ENCODE data around the gene FDX1. TPM values are rescaled to one million over a fixed set of nuclear protein-coding genes. Genes with fewer than 3 reads are reported as not detected.
A peak's percentile ranks its signal among the peaks of the same experiment; 100 is the strongest.

FDX1 gene
- total and polyA plus RNA-seq, 2 donors: 8.5 to 13.7 TPM

DNA sequence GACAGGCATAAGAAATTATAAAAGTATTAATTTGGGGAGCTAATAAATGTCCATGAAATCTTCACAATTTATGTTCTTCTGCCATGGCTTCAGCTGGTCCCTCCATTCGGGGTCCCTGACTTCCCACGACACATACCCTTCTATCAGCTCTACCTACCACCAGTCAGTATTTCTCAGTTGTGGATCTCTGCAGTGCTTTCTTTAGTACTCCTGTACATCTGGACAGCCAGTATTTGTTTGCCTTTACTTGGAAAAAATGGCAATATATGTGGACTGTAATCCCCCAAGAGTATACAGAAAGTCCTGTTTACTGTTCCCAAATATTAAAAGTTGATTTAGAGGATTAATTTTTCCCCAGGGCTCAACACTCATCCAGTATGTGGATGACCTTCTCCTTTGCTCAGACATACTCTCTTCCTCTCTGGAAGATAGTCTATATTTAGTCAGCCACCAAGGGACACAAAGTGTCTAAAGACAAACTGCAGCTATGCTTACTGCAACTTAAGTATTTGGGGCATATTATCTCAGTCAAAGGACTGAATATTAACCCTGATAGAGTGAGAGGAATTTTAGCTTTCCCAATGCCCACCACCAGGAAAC is 7.3 kb upstream of the FDX1 start:
- Histone ChIP-seq H3K27ac (ENCODE audit: low read depth) (no peak overlapping the region), H3K4me1 (ENCODE audit: insufficient read depth) (no peaks in the 10 kb centered on the region), H3K4me3 (ENCODE audit: low read depth, low read length) (no peak overlapping the region), H3K36me3 (ENCODE audit: insufficient read depth) (no peaks in the 10 kb centered on the region)
- WGBS: 91% methylated on average over 2 of the region's 2 CpGs
- no peak for DNase-seq (ENCODE audit: extremely low spot score)

DNA sequence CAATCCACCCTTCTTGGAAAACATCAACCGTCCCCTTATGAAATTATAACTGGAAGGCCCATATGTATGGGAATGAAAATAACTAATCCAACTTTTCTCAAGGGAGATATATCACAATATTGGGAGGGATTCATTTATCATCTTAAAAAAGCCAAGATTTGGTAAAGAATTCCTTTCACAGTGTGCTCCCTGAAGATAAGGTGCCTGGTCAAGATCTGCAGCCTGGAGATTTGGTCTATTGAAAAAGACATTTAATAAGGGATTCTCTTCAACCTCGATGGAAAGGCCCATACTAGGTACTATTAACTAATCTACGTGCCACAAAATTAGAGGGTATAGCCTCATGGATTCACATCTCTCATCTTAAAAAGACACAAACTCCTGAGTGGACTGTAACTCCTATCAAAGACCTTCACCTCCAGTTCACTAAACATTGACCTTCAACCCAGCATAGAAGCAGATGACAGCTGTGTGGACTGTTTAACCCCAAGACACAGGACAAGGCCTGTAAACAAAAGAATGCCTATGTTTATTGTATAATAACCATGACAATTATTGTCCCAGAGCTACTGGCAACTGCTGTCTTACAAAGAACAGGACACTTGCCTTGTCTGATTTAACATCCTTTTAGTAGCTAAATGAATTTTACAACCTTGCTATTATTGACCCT is 4.8 kb upstream of the FDX1 start:
- Histone ChIP-seq H3K27ac (ENCODE audit: low read depth) (no peak overlapping the region), H3K36me3 (ENCODE audit: insufficient read depth) (no peaks in the 10 kb centered on the region), H3K4me1 (ENCODE audit: insufficient read depth) (no peaks in the 10 kb centered on the region), H3K4me3 (ENCODE audit: low read depth, low read length) (no peak overlapping the region)
- 81% methylated on average over 3 of the region's 3 CpGs for WGBS
- DNase-seq (ENCODE audit: extremely low spot score): no peak

DNA sequence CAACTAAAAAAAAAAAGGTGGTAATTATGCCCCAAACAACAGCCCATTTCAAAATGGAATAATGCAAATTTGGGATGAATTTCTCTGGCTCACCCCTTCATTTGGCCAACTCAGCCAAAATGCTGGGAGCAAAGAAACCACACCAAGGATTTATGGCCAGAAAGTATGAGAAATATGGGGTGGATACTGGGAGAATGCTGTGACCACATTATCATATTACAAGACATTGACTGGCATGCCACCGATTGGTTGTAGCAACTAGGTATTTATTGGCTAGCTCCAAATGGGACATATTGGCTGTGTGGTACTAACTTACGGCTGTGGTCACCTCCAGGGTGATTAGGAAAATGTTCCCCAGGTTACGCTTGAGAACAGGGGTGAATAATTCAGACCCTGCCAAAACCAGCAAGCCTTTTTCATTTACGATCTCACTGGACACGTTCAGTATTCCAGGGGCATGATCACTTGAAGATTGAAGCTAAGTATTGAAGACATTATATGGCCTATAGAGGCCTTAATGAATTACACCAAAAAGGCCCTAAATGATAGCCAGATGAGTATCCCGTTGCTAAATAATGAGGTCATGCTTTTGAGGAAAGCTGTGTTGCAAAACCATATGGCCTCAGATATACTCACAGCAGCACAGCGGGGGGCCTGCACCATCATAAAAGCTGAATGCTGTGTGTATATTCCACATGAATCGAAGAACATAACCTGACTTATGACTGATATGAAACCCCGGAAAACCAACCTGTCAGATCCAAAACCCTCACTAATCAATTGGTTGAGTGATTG is 3.8 kb upstream of the FDX1 start:
- Histone ChIP-seq H3K4me1 (ENCODE audit: insufficient read depth) (no peaks in the 10 kb centered on the region), H3K27ac (ENCODE audit: low read depth) (no peak overlapping the region), H3K36me3 (ENCODE audit: insufficient read depth) (no peaks in the 10 kb centered on the region), H3K4me3 (ENCODE audit: low read depth, low read length) (no peak overlapping the region)
- no peak for DNase-seq (ENCODE audit: extremely low spot score)
- 79% methylated on average over 9 of the region's 9 CpGs for WGBS

DNA sequence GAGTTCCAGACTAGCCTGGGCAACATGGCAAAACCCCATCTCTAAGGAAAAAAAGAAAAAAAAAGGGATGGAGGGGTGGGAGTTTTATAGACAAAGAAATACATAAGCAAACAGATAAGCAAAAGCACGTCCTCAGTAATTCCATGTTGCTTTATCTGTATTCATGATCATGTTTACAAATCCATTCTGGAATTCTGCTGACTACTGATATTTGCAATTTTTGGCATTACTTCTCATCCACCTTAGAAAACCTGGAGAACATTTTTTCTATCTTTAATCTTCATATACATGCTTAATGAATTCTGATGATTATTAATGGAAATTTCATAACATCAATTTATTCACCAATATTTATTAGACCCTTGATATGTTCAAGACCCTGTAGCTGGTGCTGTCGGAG is 1.7 kb upstream of the FDX1 start:
- Histone ChIP-seq H3K36me3 (ENCODE audit: insufficient read depth) (no peaks in the 10 kb centered on the region), H3K27ac (ENCODE audit: low read depth) (no peak overlapping the region), H3K4me3 (ENCODE audit: low read depth, low read length) (no peak overlapping the region), H3K4me1 (ENCODE audit: insufficient read depth) (no peaks in the 10 kb centered on the region)
- 88% methylated on average over 2 of the region's 2 CpGs for whole genome bisulfite sequencing
- no peak for DNase-seq (ENCODE audit: extremely low spot score)

DNA sequence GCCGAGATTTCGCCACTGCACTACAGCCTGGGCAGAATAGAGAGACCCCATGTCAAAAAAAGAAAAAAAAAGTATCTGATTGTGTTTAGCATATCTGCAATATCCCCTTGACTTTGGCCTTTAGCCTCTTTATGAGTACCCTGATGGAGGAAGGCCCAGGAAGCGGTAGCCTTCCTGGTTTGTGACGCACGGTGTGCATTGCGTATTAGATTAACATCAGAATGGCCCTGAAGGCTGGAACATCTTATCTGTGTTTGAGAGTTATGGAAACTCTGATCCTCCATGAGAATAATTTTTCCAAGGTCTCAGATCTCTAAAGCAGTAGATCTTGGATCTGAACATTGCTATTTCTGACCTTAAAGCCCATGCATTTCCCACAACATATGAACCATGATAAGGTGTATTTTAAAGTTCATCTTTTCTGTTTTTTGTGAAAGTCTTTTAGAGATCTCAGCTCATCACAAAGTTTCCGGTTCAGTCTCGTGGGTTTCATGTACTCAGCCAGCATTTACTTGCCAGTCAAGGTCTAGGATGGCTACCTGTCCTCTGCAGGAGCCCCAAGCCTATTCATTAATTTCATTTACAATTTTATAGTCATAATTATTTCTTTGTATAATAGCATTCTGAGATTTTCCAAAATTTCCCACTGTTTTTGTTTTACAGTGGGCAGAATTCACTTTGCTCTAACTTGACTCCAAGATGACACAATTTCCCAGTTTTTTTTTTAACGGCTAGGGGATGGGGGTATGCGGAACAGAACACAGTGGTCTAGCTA is 605 bp upstream of the FDX1 start:
- peak overlapping the region; percentile 97 for H3K4me3 ChIP-seq (ENCODE audit: low read depth, low read length)
- H3K36me3 ChIP-seq (ENCODE audit: insufficient read depth): no peaks in the 10 kb centered on the region
- H3K27ac ChIP-seq (ENCODE audit: low read depth): no peak overlapping the region
- 65% methylated on average over 10 of the region's 10 CpGs for WGBS
- DNase-seq (ENCODE audit: extremely low spot score): no peak
- H3K4me1 ChIP-seq (ENCODE audit: insufficient read depth): no peaks in the 10 kb centered on the region

DNA sequence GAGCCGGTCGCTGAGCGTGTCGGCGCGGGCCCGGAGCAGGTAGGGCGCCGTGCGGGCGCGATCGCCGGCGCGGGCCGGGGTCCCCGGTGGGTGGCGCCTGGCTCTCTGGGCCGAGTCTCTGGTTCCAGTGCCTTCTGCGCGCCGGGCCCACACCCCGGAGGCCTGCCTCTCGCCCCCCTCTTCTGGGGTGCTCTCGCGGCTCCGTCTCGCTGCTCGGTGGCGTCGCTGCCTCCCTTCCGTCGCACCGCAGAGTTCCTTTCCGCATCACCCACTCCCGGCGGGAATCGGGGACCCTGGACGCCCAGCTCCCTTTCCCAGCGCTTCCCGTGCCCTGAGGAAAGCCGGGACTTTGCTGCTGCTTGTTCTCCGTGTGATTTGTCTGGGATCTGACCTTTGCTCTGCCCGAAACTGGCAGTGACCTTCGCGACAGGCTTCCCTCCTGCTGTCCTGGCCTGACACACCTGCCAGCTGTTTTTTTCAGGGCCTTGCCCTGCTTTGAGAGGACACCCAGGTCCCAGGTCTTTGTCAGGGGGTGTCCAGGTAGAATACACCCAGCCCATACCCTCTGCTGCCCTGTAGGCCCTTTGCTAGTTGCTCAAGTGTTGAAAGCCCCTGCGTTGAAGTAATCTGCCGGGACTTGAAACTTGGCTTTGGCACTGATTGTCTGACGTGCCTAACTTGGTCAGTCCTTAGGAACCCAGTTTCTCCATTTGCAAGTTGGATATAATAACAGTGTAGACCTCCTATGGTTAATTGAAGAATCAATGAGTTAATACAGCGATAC is 711 bp downstream of the FDX1 start:
- H3K36me3 ChIP-seq (ENCODE audit: insufficient read depth): no peaks in the 10 kb centered on the region
- under 1% methylated on average over 51 of the region's 51 CpGs for WGBS
- no peak for DNase-seq (ENCODE audit: extremely low spot score)
- peak overlapping the region; percentile 97 for H3K4me3 ChIP-seq (ENCODE audit: low read depth, low read length)
- no peaks in the 10 kb centered on the region for H3K4me1 ChIP-seq (ENCODE audit: insufficient read depth)
- H3K27ac ChIP-seq (ENCODE audit: low read depth): peak overlapping the region; percentile 93

DNA sequence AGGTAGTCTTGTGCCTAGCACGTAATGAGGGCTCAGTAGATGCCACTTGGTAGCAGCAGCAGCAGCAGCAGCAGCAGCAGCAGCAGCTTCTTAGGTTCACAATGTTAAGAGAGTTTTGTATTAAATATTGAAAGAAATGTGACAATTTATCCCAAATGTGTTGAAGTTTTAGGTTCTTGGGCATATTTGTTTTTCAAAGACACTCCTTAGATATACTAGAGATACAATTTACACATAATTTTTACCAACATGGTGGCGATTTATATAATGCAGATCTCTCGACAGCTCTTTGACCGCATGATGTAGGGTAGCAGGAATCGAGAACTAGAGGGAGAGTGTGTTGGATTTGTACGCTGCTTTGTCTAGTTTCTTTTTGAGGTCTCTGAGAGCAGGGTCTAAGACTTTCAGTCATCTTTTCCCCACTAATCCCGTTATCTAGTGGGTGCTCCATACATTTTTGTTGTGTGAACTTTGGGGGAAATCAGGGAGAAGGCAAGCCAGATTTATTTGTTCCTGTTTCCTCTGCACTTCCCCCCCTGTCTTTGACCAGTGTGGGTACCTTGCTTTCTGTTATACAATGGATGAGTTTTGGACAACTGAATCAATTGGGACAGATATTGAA is 1.4 kb downstream of the FDX1 start:
- 26% methylated on average over 7 of the region's 7 CpGs for WGBS
- Histone ChIP-seq H3K27ac (ENCODE audit: low read depth) (no peak overlapping the region), H3K4me3 (ENCODE audit: low read depth, low read length) (peak overlapping the region; percentile 97), H3K4me1 (ENCODE audit: insufficient read depth) (no peaks in the 10 kb centered on the region), H3K36me3 (ENCODE audit: insufficient read depth) (no peaks in the 10 kb centered on the region)
- no peak for DNase-seq (ENCODE audit: extremely low spot score)

DNA sequence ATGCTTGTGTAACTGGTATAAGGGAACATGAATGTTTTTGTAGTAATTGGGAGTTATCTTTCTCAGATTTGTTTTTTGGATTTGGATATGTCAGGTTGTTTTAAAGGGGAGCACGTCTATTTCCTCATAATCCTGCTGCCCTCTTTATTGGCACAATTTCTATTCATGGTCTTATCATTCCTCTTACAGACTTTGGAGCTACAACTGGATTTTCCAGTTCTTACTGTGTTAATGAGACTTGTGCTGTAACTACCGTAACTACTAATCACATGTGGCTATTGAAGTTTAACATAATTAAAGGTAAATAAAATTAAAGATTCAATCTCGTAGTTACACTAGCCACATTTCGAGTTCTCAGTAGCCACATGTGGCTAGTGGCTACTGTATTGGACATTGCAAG is 1.9 kb downstream of the FDX1 start:
- H3K36me3 ChIP-seq (ENCODE audit: insufficient read depth): no peaks in the 10 kb centered on the region
- H3K4me3 ChIP-seq (ENCODE audit: low read depth, low read length): no peak overlapping the region
- DNase-seq (ENCODE audit: extremely low spot score): no peak
- no peaks in the 10 kb centered on the region for H3K4me1 ChIP-seq (ENCODE audit: insufficient read depth)
- no peak overlapping the region for H3K27ac ChIP-seq (ENCODE audit: low read depth)
- WGBS: 65% methylated on average over 4 of the region's 4 CpGs

DNA sequence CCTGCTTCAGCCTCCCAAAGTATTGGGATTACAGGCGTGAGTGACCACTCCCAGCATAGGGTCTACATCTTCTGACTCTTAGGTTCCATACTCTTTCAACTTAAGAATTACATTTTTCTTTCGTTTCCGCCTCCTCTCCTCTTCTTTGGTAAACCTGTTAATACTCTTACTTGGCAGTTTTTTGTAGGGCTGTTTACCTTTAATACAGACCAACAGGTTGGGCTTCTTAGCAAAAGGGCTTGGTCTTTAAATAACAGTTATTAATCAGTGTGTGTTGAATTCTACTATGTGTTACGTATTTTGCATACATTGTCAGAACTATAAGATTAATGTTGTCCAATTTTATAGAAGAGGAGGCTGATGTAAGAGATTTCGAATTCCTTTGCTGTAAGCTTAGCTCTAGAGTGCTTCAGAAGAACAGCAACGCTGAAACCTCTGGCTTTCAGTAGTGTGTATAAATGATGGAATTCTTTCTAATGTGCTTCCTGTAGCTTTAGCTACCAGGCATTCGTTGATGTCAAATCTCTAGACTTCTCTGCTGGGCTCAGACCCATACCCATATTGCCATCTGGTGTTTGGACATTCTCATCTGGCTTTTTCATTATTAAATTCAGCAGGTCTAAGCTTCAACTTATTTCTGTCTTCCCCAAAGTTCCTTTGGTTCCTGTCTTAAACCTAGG is 3.1 kb downstream of the FDX1 start:
- no peaks in the 10 kb centered on the region for H3K4me1 ChIP-seq (ENCODE audit: insufficient read depth)
- no peak overlapping the region for H3K27ac ChIP-seq (ENCODE audit: low read depth)
- no peaks in the 10 kb centered on the region for H3K36me3 ChIP-seq (ENCODE audit: insufficient read depth)
- WGBS: 80% methylated on average over 7 of the region's 7 CpGs
- no peak for DNase-seq (ENCODE audit: extremely low spot score)
- H3K4me3 ChIP-seq (ENCODE audit: low read depth, low read length): no peak overlapping the region

DNA sequence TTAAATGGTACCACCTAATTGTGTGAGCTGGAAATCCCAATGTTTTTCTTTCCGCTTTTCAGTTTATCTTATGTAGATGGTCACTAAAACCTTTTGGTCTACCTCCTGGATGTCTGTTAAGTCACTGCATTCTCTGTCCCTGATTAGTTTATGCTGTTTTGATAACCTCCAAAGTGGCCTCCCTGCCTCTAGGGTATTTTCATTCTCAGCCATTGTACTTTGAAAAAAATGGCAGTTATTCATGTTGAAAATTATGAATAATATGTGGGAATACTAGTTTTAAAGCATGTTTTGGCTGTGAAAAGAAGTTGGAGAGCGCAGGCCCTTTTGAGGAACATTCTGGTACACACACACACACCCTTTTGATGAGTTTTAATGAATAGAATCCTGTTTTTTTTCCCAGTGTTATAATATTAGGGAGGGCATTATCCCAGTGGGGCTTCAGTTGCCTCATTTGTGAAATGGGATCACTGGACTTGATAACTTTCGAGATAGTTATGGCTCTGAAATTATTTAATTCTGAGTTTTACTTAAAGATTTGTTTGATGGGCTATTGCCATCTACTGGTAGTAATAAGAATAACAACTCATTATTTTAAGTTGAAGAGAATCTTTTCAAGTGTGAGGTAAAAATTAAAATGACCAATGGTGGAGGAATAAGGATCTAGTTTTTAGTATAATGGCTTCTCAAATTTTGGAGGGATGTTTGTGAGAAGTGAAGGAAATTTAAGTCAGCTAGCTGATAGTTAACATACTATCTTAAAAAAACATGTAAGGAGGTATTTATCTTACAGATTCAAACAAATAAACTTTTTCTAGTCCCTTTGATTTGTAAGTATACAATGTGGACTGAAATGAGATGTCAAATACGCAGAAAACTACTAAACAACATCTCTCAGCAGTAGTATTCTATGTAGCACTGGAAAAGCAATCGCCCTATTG is 3.9 kb downstream of the FDX1 start:
- no peak overlapping the region for H3K27ac ChIP-seq (ENCODE audit: low read depth)
- no peaks in the 10 kb centered on the region for H3K36me3 ChIP-seq (ENCODE audit: insufficient read depth)
- no peak for DNase-seq (ENCODE audit: extremely low spot score)
- no peaks in the 10 kb centered on the region for H3K4me1 ChIP-seq (ENCODE audit: insufficient read depth)
- WGBS: 60% methylated on average over 5 of the region's 5 CpGs
- no peak overlapping the region for H3K4me3 ChIP-seq (ENCODE audit: low read depth, low read length)

DNA sequence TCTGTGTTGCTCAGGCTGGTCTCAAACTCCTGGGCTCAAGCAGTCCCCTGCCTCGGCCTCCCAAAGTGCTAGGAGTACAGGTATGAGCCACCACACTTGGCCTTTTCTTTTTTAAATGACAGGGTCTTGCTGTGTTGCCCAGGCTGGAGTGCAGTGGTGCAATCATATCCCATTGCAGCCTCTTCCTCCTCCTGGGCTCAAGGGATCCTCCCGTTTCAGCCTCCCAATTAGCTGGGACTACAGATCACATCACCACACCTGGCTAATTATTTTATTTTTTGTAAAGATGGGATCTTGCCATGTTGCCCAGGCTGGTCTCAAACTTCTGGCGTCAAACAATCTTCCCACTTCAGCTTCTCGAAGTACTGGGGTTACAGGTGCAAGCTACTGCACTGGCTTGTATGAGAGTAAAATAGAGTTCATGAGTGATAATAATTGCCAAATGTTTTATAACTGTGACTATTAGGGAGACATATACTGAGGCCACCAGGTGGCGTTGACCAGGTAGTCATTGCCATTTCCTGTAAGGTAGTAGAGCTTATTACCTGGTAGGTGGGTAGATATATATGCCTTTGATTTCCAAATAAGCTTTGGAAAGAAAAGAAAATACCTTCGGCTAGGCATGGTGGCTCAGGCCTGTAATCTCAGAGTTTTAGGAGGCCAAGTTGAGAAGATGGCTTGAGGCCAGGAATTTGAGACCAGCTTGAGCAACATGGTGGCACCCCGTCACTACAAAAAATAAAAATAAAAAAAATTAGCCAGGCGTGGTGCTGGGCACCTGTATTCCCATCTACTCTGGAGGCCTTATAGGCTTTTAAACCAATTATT is 5.4 kb downstream of the FDX1 start:
- 92% methylated on average over 8 of the region's 8 CpGs for WGBS
- Histone ChIP-seq H3K27ac (ENCODE audit: low read depth) (peak overlapping the region; percentile 59), H3K4me1 (ENCODE audit: insufficient read depth) (no peaks in the 10 kb centered on the region), H3K36me3 (ENCODE audit: insufficient read depth) (no peaks in the 10 kb centered on the region), H3K4me3 (ENCODE audit: low read depth, low read length) (no peak overlapping the region)
- DNase-seq (ENCODE audit: extremely low spot score): no peak
